Osteocyte (in vitro differentiated cells): ENCODE data around the gene MAST1. TPM values are rescaled to one million over a fixed set of nuclear protein-coding genes. Genes with fewer than 3 reads are reported as not detected.
"Not testable (repeated sequence)": the region's sequence is repeated elsewhere in the genome, so short reads cannot be mapped to it uniquely, and the experiment has no call there.

Experiments used
- DNase-seq: peaks from one replicate; pipeline ENCODE4 v3.0.0; 2021; ENCODE audit warnings: mixed read lengths; ENCODE audit not compliant: unreplicated experiment; ENCODE audit errors: extremely low spot score
- H3K27ac Mint-ChIP-seq: one replicate; pipeline ENCODE4 v1.8.0; 2021; ENCODE audit warnings: mild to moderate bottlenecking, mixed read lengths; ENCODE audit not compliant: unreplicated experiment
- H3K27me3 Mint-ChIP-seq: one replicate; pipeline ENCODE4 v1.8.0; 2021; ENCODE audit warnings: mixed read lengths; ENCODE audit not compliant: unreplicated experiment
- H3K36me3 Mint-ChIP-seq: one replicate; pipeline ENCODE4 v1.8.0; 2021; ENCODE audit warnings: mixed read lengths; ENCODE audit not compliant: unreplicated experiment
- H3K4me1 Mint-ChIP-seq: one replicate; pipeline ENCODE4 v1.8.0; 2021; ENCODE audit warnings: mixed read lengths; ENCODE audit not compliant: unreplicated experiment
- H3K4me3 Mint-ChIP-seq: one replicate; pipeline ENCODE4 v1.8.0; 2021; ENCODE audit warnings: mild to moderate bottlenecking, moderate library complexity, mixed read lengths; ENCODE audit not compliant: unreplicated experiment
- H3K9me3 Mint-ChIP-seq: one replicate; pipeline ENCODE4 v1.8.0; 2021; ENCODE audit warnings: mixed read lengths; ENCODE audit not compliant: unreplicated experiment
- CTCF ChIP-seq: fragments of 200-600 bp; sonication (generic); IDR thresholded peaks from 2 replicates; pipeline ENCODE4 v1.5.0; 2021; ENCODE audit warnings: antibody characterized with exemption, mild to moderate bottlenecking, moderate library complexity
- total RNA-seq: library from RNA; stranded (reverse); gene quantifications from 2 replicates; pipeline ENCODE4 v1.2.1, GENCODE V29; 2021

Gene MAST1
- total RNA-seq, 1 donor from 2014 or later = 0.32 TPM

DNA sequence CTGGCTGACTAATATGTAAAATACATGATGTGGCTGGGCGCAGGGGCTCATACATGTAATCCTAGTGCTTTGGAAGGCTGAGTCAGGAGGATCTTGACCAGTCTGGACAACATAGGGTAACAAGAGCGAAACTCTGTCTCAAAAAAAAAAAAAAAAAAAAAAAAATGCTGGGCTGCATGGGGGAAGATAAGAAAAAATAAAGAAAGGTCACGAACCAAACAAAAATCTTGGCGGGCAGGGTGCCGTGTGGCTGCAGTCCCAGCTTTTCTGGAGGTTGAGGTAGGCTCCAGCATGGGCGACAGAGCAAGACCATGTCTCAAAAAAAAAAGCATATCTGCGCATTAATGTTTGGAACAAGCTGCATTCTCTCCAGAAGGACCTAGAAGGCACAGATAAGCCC, 23.2 kb upstream of the MAST1 start:
- no peaks in the 10 kb centered on the region for H3K9me3 Mint-ChIP-seq

DNA sequence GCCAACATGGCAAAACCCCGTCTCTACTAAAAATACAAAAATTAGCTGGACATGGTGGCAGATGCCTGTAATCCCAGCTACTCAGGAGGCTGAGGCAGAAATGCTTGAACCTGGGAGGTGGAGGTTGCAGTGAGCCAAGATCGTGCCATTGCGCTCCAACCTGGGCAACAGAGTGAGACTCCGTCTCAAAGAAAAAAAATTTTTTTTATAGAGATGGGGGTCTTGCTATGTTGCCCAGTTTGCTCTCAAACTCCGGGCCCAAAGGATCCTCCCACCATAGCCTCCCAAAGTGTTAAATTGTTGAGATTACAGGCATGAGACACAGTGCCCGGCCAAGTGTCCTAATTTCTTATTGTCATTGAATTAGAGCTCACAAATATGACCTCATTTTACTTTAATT, 21.1 kb upstream of the MAST1 start:
- not testable (repeated sequence) for DNase-seq, H3K4me1 Mint-ChIP-seq, H3K27ac Mint-ChIP-seq, H3K9me3 Mint-ChIP-seq, H3K36me3 Mint-ChIP-seq, H3K4me3 Mint-ChIP-seq, H3K27me3 Mint-ChIP-seq

More for the DNA sequence above, 23.2 kb upstream of the MAST1 start:
- DNase-seq = no peak
- Mint-ChIP-seq H3K4me1 (no peaks in the 10 kb centered on the region), H3K27me3 (no peaks in the 10 kb centered on the region), H3K4me3 (no peak overlapping the region), H3K36me3 (peaks cover 2% of the 10 kb centered on the region), H3K27ac (no peak overlapping the region)
- TF ChIP-seq CTCF = no peak

- H3K27ac Mint-ChIP-seq, H3K27me3 Mint-ChIP-seq, H3K36me3 Mint-ChIP-seq, H3K9me3 Mint-ChIP-seq, DNase-seq, H3K4me1 Mint-ChIP-seq, H3K4me3 Mint-ChIP-seq: not testable (repeated sequence)
These were observed 20.5 kb upstream of the MAST1 start for GRCh38 chr19:12817810-12818209.

- Mint-ChIP-seq H3K4me1 (peaks cover 5% of the 10 kb centered on the region), H3K9me3 (peaks cover 7% of the 10 kb centered on the region), H3K36me3 (no peaks in the 10 kb centered on the region), H3K27me3 (peaks cover 13% of the 10 kb centered on the region), H3K4me3 (no peak overlapping the region), H3K27ac (no peak overlapping the region)
- TF ChIP-seq CTCF = no peak
- DNase-seq = no peak
These were observed 16.6 kb upstream of the MAST1 start for GRCh38 chr19:12821761-12822160.

- TF ChIP-seq CTCF = peak; percentile 59
- Mint-ChIP-seq H3K27me3 (peaks cover 30% of the 10 kb centered on the region), H3K27ac (no peak overlapping the region), H3K36me3 (peaks cover 2% of the 10 kb centered on the region), H3K9me3 (peaks cover 7% of the 10 kb centered on the region), H3K4me3 (no peak overlapping the region), H3K4me1 (peaks cover 5% of the 10 kb centered on the region)
- no peak for DNase-seq
These were observed 12.8 kb upstream of the MAST1 start for GRCh38 chr19:12825254-12826131.

- Mint-ChIP-seq H3K27me3 (peaks cover 50% of the 10 kb centered on the region), H3K36me3 (peaks cover 2% of the 10 kb centered on the region), H3K4me3 (no peak overlapping the region), H3K27ac (no peak overlapping the region), H3K4me1 (peaks cover 10% of the 10 kb centered on the region), H3K9me3 (no peaks in the 10 kb centered on the region)
- no peak for TF ChIP-seq CTCF
- no peak for DNase-seq
These were observed 9.8 kb upstream of the MAST1 start for GRCh38 chr19:12828494-12828893.
